ENCODE measurements around the gene INPP4B.

- TF ChIP-seq CEBPB (IDR thresholded peaks at IDR 0.05; ENCODE audit: low read depth, low read length) (no peak), CTCF (conservative IDR thresholded peaks at IDR 0.05; ENCODE audit: low read depth, low read length) (no peak), MXI1 (IDR thresholded peaks at IDR 0.05; ENCODE audit: borderline replicate concordance, low read depth, low read length) (no peak), POLR2A (IDR thresholded peaks at IDR 0.05; ENCODE audit: low read depth, low read length) (no peak), BHLHE40 (IDR thresholded peaks at IDR 0.05; ENCODE audit: low read depth, low read length) (no peak), ELK1 (IDR thresholded peaks at IDR 0.05; ENCODE audit: borderline replicate concordance, low read depth, low read length) (no peak), MAFK (IDR thresholded peaks at IDR 0.05; ENCODE audit: low read depth, low read length) (no peak), RFX5 (IDR thresholded peaks at IDR 0.05; ENCODE audit: low read depth, low read length) (no peak), RAD21 (IDR thresholded peaks at IDR 0.05; ENCODE audit: low read length) (no peak), FOS (IDR thresholded peaks at IDR 0.05; ENCODE audit: low read depth, low read length) (no peak), NFE2L2 (IDR thresholded peaks at IDR 0.05; ENCODE audit: low read depth, low read length) (no peak)
Measured at GRCh38 chr4:142262956-142263355, 583.1 kb downstream of the INPP4B start.
